Spinal cord (tissue), 10 donors: ENCODE measurements around the gene RMI2. TPM values are rescaled to one million over a fixed set of nuclear protein-coding genes. Genes with fewer than 3 reads are reported as not detected.

ENCODE experiments used
- DNase-seq, 6 donors: peaks; one replicate each; pipeline versions ENCODE4 v3.0.0 to v3.0.0-alpha.2; 2013 to 2015; ENCODE audit warnings: low spot score in 6 of 6, low read depth in 4 of 6
- H3K27ac ChIP-seq: one replicate; pipeline ENCODE4 v1.5.1; 2013; ENCODE audit warnings: low read depth, low read length, control low read depth
- H3K27me3 ChIP-seq: one replicate; pipeline ENCODE4 v1.6.1; 2013; ENCODE audit warnings: low read length; ENCODE audit not compliant: control insufficient read depth, insufficient read depth
- H3K36me3 ChIP-seq: one replicate; pipeline ENCODE4 v1.6.1; 2013; ENCODE audit warnings: low read length; ENCODE audit not compliant: control insufficient read depth, insufficient read depth
- H3K4me1 ChIP-seq: one replicate; pipeline ENCODE4 v1.6.1; 2013; ENCODE audit warnings: low read length; ENCODE audit not compliant: control insufficient read depth, insufficient read depth
- H3K4me3 ChIP-seq: one replicate; pipeline ENCODE4 v1.5.1; 2013; ENCODE audit warnings: low read depth, low read length, control low read depth
- H3K9me3 ChIP-seq: one replicate; pipeline ENCODE4 v1.6.1; 2013; ENCODE audit warnings: low read length; ENCODE audit not compliant: control insufficient read depth, insufficient read depth
- WGBS: methylation state at CpG from one replicate; pipeline ENCODE4 v1.1.5; 2013; ENCODE audit warnings: missing lambda C conversion rate; ENCODE audit not compliant: insufficient coverage; 5-methylcytosine and 5-hydroxymethylcytosine counted together
- polyA plus RNA-seq, 2 donors: library from polyadenylated mRNA; unstranded; fragments of 120-200 nt; gene quantifications; one replicate each; pipeline ENCODE4 v1.2.1, GENCODE V29; 2013; ENCODE audit not compliant: insufficient read length in 2 of 2
- total RNA-seq, 2 donors: library from RNA; depleted of rRNA in 1 of 2; stranded (reverse); fragments of 120-200 nt in 1 of 2; fragments of >200 nt in 1 of 2; gene quantifications; one replicate each; pipeline versions ENCODE4 v1.2.3 to v1.2.4, GENCODE V29; 2013 to 2014
- donor health status: healthy.

Gene RMI2
- total and polyA plus RNA-seq, 4 donors: 5.8 to 11.1 (median 8.0) TPM

DNA sequence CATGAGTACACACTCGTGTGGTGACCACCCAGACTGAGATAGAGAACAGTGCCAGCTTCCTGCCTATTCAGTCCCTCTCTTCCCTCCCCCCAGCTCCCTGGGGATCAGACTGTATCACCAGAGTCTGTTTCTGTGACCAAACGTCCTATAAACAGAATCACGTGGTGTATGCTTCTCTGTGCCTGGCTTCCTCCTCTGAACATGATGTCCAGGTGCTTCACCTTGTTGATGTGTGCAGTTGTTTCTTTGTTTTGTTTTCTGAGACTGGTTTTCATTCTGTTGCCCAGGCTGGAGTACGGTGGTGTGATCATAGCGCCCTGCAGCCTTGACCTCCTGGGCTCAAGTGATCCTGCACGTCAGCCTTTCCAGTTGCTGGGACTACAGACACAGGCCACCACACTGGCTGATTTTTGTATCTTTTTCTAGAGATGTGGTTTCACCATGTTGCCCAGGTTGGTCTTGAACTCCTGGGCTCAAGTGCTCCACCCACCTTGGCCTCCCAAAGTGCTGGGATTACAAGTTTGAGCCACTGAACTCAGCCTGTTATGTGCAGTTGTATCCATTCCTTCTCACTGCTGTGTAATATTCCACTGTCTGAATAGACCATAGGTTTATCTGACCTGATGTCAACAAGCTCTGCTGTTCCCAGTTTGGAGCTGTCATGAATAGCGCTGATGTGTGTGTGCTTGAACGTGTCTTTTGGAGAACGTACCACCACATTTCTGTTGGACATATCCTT lies 35.2 kb upstream of the RMI2 start:
- no peak overlapping the region for H3K27ac ChIP-seq
- WGBS: 67% methylated on average over 9 of the region's 9 CpGs
- H3K36me3 ChIP-seq: no peaks in the 10 kb centered on the region
- no peaks in the 10 kb centered on the region for H3K27me3 ChIP-seq
- H3K4me3 ChIP-seq: no peak overlapping the region
- H3K4me1 ChIP-seq: peaks cover 1% of the 10 kb centered on the region
- H3K9me3 ChIP-seq: no peaks in the 10 kb centered on the region
- no peak for DNase-seq

DNA sequence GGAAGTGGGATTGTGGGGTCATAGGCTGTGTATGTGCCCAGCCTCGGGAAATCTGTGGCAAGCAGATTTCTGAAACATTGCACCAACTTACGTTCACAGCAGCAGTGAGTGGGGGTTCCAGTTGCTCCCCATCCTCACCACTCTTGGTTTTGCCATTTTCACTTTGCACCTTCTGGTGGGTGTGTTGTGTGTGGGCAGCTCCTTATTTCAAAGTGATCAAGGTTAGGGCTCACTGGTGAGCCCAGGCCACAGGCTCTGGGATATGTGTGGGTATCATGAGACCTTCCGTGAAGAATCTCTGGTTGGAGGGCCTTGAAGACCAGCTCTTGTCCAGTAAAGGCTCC lies 34.7 kb upstream of the RMI2 start:
- no peak for DNase-seq
- WGBS: 100% methylated on average over 2 of the region's 3 CpGs

DNA sequence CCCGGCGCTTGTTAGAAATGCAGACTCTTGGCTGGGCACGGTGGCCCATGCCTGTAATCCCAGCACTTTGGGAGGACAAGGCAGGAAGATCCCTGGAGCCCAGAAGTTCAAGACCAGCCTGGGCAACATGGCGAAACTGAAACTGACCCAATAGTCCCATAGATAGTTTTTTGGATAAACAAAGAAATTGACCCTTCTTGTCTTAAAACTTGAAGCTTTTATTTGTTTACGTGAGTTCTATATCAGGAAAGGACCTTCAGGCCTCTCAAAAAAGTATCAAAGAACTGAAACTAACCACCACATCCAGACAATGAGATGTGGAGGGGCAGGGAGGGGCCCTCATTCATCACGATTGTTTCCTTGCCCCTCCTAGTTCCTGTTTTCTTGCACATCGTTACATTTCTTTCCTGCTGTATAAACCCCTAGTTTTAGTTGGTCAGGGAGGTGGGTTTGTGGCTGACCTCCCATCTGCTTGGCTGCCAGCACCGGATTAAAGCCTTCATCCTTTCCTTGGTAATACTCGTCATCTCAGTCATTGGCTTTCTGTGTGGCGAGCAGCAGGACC lies 34.2 kb upstream of the RMI2 start:
- no peak for DNase-seq
- 86% methylated on average over 4 of the region's 10 CpGs for WGBS

More for the DNA sequence above, 34.7 kb upstream of the RMI2 start:
- peaks cover 7% of the 10 kb centered on the region for H3K4me1 ChIP-seq
- no peak overlapping the region for H3K27ac ChIP-seq
- no peak overlapping the region for H3K4me3 ChIP-seq
- peaks cover 4% of the 10 kb centered on the region for H3K27me3 ChIP-seq
- no peaks in the 10 kb centered on the region for H3K36me3 ChIP-seq
- H3K9me3 ChIP-seq: no peaks in the 10 kb centered on the region

DNA sequence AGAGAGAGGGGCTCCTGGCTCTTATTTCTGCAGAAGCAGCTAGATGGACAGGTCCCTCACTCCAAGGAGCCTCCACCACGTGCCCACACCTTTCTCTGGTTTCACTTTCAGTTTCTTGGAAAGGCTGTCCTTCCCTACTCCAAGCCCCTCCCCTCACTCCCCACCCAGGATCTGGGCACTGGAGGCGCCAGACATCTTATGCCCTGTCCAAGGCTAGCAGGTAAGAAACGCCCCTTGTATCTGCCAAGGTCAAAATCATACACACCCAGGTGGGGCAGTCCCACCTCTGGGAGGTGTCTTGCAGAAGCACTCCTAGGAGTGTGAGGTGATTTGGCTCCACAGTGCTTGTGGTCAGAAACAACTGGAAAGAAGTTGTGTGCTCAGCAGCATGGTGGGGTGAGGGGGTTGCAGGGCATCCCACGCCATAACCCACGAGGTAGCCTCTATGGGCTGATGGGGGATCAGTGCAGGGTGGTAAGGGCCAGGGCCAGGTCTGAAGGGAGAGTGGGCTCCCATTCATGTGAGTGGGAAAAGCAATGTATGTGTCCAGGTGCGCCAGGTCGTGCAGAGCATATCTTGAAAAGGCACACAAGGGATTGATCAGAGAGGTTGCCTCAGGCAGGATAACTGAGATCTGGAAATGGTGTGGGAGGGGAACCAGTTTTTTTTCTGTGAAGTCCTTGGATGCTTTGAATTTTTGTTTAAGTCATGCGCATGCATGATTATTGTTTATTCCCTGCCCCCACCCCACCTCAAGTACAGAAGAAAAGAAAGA lies 32.4 kb upstream of the RMI2 start:
- Histone ChIP-seq H3K4me3 (no peak overlapping the region), H3K9me3 (no peaks in the 10 kb centered on the region), H3K4me1 (peaks cover 18% of the 10 kb centered on the region), H3K36me3 (no peaks in the 10 kb centered on the region), H3K27me3 (peaks cover 6% of the 10 kb centered on the region), H3K27ac (no peak overlapping the region)
- 78% methylated on average over 6 of the region's 8 CpGs for WGBS
- no peak for DNase-seq

More for the DNA sequence above, 34.2 kb upstream of the RMI2 start:
- H3K4me1 ChIP-seq: peaks cover 11% of the 10 kb centered on the region
- peak overlapping the region; percentile 25 for H3K27ac ChIP-seq
- H3K27me3 ChIP-seq: peaks cover 4% of the 10 kb centered on the region
- H3K9me3 ChIP-seq: no peaks in the 10 kb centered on the region
- H3K36me3 ChIP-seq: no peaks in the 10 kb centered on the region
- H3K4me3 ChIP-seq: no peak overlapping the region

DNA sequence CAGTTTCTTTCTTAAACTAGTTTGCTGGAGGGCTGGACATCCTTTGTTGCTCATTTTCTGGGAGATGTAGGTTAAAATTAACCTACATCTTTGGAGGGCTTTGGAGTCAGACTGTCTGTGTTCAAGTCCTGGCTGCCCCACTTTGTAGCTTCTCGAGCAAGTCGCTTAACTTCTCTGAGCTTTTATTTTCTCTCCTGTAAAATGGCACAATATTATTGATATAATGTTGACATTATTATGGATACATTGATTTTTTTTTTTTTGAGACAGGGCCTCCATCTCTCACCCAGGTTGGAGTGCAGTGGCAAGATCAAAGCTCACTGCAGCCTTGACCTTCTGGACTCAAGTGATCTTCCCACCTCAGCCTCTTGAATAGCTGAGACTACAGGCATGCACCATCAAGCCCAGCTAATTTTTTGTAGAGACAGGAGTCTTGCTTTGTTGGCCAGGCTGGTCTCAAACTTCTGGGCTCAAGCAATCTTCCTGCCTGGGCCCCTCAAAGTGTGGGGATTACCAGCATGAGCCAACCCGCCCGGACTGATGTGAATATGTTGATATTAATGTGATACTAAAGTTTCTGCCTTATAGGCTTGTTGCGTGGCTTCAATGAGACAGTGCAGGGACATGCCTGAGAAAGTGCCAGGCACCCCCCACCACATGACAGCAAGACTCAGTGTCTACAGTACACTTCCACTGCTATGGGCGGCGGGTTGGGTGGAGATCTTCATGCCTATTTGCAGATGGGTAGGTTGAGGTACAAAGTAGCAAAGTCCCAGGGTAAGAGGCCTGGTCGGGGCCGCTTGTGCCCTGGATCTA lies 31.6 kb upstream of the RMI2 start:
- Histone ChIP-seq H3K27ac (no peak overlapping the region), H3K9me3 (no peaks in the 10 kb centered on the region), H3K4me1 (peaks cover 18% of the 10 kb centered on the region), H3K27me3 (peaks cover 6% of the 10 kb centered on the region), H3K36me3 (no peaks in the 10 kb centered on the region), H3K4me3 (no peak overlapping the region)
- no peak for DNase-seq
- WGBS: 97% methylated on average over 6 of the region's 9 CpGs

DNA sequence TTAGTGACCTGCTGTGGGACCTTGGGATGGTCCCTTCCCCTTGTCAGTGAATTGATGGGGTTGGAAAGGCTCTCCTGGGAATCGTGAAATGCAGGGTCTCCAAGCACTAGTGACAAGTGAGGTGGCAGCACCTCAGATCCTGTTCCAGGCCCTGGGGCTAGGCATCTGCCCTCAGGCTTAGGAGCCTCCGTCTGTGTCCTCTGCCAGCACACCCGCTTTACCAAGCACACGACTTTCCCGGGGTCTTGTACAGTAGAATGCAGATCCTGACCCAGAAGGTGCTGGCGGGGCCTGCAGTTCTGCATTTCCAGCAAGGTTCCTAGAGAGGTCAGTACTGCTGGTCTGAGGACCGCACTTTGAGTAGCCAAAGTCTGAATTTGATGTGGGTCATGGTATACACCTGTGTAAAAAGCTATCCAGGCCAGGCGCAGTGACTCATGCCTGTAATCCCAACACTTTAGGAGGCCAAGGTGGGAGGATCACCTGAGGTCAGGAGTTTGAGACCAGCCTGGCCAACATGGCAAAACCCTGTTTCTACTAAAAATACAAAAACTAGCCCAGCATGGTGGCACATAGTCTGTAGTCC lies 30.9 kb upstream of the RMI2 start:
- Histone ChIP-seq H3K4me1 (peaks cover 18% of the 10 kb centered on the region), H3K27ac (no peak overlapping the region), H3K27me3 (peaks cover 6% of the 10 kb centered on the region), H3K4me3 (no peak overlapping the region), H3K9me3 (no peaks in the 10 kb centered on the region), H3K36me3 (no peaks in the 10 kb centered on the region)
- whole genome bisulfite sequencing: 84% methylated on average over 8 of the region's 8 CpGs
- no peak for DNase-seq

DNA sequence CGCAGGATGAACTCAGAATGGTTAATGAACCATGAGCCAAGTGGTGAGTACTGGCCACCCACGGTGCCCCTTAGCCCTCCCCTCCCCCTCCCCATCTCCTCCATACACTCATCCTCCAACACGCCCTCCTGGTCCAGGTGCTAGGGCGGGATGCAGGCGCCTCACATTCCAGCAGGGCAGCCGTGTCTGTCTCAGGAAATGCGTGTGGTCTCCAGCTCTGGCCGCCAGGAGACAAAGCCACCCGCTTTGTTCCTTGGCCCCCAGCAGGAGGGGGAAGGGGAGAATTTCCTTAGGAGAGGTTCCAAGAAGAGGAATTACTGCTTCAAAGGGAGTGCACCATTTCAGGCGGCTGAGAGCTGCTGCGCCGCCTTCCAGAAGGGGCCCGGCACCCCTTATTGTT lies 29.7 kb upstream of the RMI2 start:
- peak overlapping the region; percentile 33 for H3K27ac ChIP-seq
- H3K27me3 ChIP-seq: peaks cover 6% of the 10 kb centered on the region
- WGBS: 27% methylated on average over 10 of the region's 13 CpGs
- H3K9me3 ChIP-seq: no peaks in the 10 kb centered on the region
- peaks cover 18% of the 10 kb centered on the region for H3K4me1 ChIP-seq
- H3K36me3 ChIP-seq: no peaks in the 10 kb centered on the region
- peak in 2 of 6 donors; percentile 32 to 68 for DNase-seq
- H3K4me3 ChIP-seq: no peak overlapping the region

DNA sequence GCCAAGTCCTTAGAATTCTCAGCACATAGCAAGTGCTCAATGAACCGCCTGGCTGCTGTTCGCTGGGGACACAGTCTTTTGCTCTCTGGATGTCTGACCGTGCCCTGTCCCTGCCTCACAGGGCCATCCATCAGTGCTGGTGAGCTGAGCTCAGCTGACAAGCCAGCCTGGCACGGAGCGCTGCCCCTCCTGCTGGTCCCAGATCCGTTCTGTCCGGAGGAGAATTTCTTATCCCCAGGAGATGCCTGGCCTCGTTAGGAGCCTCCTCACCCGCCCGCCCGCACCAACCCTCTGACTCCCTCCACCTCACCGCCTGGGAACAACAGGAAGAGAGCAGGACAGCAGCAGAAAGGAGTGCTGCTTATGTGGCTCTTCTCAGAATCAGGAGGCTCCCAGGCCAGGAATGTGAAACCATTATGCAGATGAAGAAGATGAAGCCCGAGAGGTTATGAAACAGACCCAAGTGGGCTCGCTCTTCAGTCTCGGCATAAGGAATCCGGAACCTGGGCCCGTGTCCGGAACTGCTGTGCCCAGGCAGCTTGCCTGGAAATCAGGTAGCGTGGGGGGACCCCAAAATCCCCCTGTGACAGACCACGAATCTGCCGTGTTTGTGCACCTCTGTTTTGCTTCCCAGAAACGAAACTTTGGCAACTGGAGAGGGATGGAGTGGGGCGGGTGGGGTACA lies 28.8 kb upstream of the RMI2 start:
- Histone ChIP-seq H3K27me3 (peaks cover 6% of the 10 kb centered on the region), H3K9me3 (no peaks in the 10 kb centered on the region), H3K4me1 (peaks cover 18% of the 10 kb centered on the region), H3K4me3 (no peak overlapping the region), H3K27ac (no peak overlapping the region), H3K36me3 (no peaks in the 10 kb centered on the region)
- DNase-seq: peak in 3 of 6 donors; percentile 12 to 52 (median 23)
- 38% methylated on average over 22 of the region's 23 CpGs for WGBS
